Measurements from ENCODE around the gene UBE2S. TPM values are rescaled to one million over a fixed set of nuclear protein-coding genes. Genes with fewer than 3 reads are reported as not detected.

UBE2S gene
- total and polyA plus RNA-seq, 4 donors, result 11.3 to 25.6 (median 20.0) TPM

DNA sequence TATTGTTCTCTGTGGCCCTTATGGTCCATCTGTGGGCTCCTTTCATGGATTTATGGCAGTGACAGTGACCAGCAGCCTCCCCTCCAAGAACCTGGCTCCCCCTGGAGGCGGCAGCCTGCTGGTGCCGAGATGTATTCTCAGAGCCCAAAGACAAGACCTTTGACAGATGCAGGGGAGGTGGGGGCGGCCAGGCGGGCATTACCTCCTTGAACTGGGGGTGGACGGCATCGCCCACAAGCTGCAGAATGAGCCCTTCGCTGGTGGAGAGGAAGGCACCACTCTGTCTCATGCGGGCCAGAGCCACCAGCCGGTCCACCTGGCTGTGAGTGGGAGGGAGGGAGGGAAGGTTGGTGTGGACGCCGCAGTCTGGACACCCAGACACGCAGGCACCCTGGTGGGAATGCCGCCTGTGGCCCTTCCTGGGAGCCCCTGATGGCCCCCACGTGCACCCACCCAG is 47.2 kb upstream of the UBE2S start:
- DNase-seq, result no peak

DNA sequence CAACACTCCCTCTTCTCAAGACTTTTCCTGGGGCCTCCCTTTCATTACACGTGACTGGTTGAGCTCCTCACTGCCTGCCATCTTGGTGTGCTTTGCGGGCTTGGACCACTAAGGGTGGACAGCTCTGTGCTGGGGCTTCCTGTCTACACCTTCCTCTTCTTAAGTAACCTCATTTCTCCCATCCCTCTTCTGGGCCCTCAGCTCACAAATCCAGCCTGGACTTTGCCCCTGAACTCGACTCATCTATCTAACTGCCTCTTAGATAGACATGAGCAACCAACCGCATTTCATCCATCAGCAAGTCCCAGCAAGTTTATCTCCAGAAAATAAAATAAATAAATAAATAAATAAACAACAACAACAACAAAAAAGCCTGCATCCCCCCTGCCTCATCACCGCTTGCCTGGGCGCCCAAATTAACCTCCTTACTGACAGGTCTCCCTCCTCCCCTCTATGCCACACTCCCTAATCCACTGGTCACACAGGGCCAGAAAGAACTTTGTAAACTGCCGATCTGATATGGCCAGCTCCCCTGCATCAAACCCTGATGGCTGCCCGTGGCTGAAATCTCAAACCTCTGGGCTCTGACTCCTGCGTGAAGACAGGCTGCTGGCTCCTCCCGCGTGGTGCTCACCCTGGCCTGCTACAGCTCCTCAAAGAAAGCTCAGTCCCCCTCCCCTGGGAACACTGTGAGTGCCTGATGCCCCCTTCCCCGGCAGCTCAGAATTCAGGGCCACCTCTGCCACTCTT is 46.1 kb upstream of the UBE2S start:
- TF ChIP-seq, protein P1, sequence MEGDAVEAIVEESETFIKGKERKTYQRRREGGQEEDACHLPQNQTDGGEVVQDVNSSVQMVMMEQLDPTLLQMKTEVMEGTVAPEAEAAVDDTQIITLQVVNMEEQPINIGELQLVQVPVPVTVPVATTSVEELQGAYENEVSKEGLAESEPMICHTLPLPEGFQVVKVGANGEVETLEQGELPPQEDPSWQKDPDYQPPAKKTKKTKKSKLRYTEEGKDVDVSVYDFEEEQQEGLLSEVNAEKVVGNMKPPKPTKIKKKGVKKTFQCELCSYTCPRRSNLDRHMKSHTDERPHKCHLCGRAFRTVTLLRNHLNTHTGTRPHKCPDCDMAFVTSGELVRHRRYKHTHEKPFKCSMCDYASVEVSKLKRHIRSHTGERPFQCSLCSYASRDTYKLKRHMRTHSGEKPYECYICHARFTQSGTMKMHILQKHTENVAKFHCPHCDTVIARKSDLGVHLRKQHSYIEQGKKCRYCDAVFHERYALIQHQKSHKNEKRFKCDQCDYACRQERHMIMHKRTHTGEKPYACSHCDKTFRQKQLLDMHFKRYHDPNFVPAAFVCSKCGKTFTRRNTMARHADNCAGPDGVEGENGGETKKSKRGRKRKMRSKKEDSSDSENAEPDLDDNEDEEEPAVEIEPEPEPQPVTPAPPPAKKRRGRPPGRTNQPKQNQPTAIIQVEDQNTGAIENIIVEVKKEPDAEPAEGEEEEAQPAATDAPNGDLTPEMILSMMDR (IDR thresholded peaks at IDR 0.05; ENCODE audit: control extremely low read depth, extremely low read depth), result no peak
- ATAC-seq (ENCODE audit: insufficient read depth, low FRiP score) (no peak), DNase-seq (no peak)
- H3K4me3 ChIP-seq, result no peak overlapping the region
- no peaks in the 10 kb centered on the region for H3K9me3 ChIP-seq (ENCODE audit: control insufficient read depth in 4 of 4, insufficient read depth in 3 of 4, low read length in 3 of 4)
- peaks cover 0 to 19% (median 0%) of the 10 kb centered on the region in 4 donors for H3K36me3 ChIP-seq (ENCODE audit: control insufficient read depth in 4 of 4, insufficient read depth in 4 of 4, low read length in 4 of 4)
- peaks cover 7 to 30% (median 11%) of the 10 kb centered on the region in 3 donors for H3K27me3 ChIP-seq (ENCODE audit: control insufficient read depth in 3 of 3, insufficient read depth in 3 of 3, low read length in 2 of 3)
- peaks cover 0 to 6% (median 5%) of the 10 kb centered on the region in 5 donors for H3K4me1 ChIP-seq (ENCODE audit: control insufficient read depth in 5 of 5, insufficient read depth in 5 of 5, low read length in 5 of 5)
- no peak overlapping the region for H3K9ac ChIP-seq (ENCODE audit: insufficient read depth in 1 of 2, low read length in 2 of 2)
- no peak overlapping the region for H3K27ac ChIP-seq (ENCODE audit: low read depth in 1 of 2, low read length in 1 of 2)
- 95 to 96% methylated on average over 12 of the region's 12 CpGs for WGBS, 2 donors

More for the DNA sequence above, 47.2 kb upstream of the UBE2S start:
- Histone ChIP-seq H3K4me3 (no peak overlapping the region), H3K36me3 (ENCODE audit: control insufficient read depth in 4 of 4, insufficient read depth in 4 of 4, low read length in 4 of 4) (peaks cover 0 to 19% (median 0%) of the 10 kb centered on the region in 4 donors), H3K4me1 (ENCODE audit: control insufficient read depth in 5 of 5, insufficient read depth in 5 of 5, low read length in 5 of 5) (peaks cover 0 to 15% (median 5%) of the 10 kb centered on the region in 5 donors), H3K9me3 (ENCODE audit: control insufficient read depth in 4 of 4, insufficient read depth in 3 of 4, low read length in 3 of 4) (no peaks in the 10 kb centered on the region), H3K27me3 (ENCODE audit: control insufficient read depth in 3 of 3, insufficient read depth in 3 of 3, low read length in 2 of 3) (peaks cover 6 to 21% (median 7%) of the 10 kb centered on the region in 3 donors), H3K27ac (ENCODE audit: low read depth in 1 of 2, low read length in 1 of 2) (no peak overlapping the region), H3K9ac (ENCODE audit: insufficient read depth in 1 of 2, low read length in 2 of 2) (no peak overlapping the region)
- 82 to 85% methylated on average over 13 to 14 of the region's 14 CpGs for WGBS, 2 donors
- no peak for ATAC-seq (ENCODE audit: insufficient read depth, low FRiP score)
- TF ChIP-seq, protein P1 (IDR thresholded peaks at IDR 0.05; ENCODE audit: control extremely low read depth, extremely low read depth), result peak; percentile 7

DNA sequence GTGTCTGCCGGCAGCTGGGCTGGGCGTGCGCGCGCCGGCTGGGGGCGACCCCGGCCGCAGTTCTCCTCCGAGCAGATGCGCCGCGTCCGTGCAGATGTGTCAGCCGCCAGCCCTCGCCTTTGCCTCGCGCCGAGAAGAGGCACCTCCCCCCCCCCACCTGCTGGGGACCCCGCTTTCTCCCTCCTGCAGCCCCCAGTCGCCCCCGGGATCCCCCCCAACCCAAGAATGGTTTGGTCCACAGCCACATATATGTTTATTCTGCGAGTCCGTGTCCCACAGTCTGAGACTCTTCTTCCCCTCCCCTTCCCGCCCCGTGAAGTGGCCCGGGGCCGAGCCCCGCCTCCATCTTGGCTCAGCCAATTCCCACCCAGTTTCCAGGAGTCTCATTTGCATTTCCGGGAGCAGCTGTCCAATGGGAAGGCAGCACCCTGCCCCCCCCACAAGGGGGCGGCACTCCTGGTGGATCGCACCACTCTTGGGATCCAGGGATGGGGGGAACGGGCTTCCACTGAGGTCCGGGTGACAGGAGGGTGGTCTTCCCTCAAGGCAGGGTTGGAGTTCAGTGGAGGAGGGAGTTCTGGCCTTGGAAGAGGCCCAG is 45.3 kb upstream of the UBE2S start:
- Histone ChIP-seq H3K4me3 (no peak overlapping the region), H3K36me3 (ENCODE audit: control insufficient read depth in 4 of 4, insufficient read depth in 4 of 4, low read length in 4 of 4) (peaks cover 0 to 19% (median 0%) of the 10 kb centered on the region in 4 donors), H3K27ac (ENCODE audit: low read depth in 1 of 2, low read length in 1 of 2) (no peak overlapping the region), H3K9ac (ENCODE audit: insufficient read depth in 1 of 2, low read length in 2 of 2) (no peak overlapping the region), H3K4me1 (ENCODE audit: control insufficient read depth in 5 of 5, insufficient read depth in 5 of 5, low read length in 5 of 5) (peaks cover 0 to 6% (median 5%) of the 10 kb centered on the region in 5 donors), H3K27me3 (ENCODE audit: control insufficient read depth in 3 of 3, insufficient read depth in 3 of 3, low read length in 2 of 3) (peaks cover 7 to 35% (median 11%) of the 10 kb centered on the region in 3 donors), H3K9me3 (ENCODE audit: control insufficient read depth in 4 of 4, insufficient read depth in 3 of 4, low read length in 3 of 4) (no peaks in the 10 kb centered on the region)
- peak; percentile 25 for ATAC-seq (ENCODE audit: insufficient read depth, low FRiP score)
- WGBS, 2 donors, result 18 to 20% methylated on average over 24 to 34 of the region's 34 CpGs
- DNase-seq, result peak; percentile 91 to 93 (median 93)
- TF ChIP-seq, protein P1 (IDR thresholded peaks at IDR 0.05; ENCODE audit: control extremely low read depth, extremely low read depth), result no peak
